H9 (cell line): Measurements from ENCODE around the gene ABCA13. TPM values are rescaled to one million over a fixed set of nuclear protein-coding genes. Genes with fewer than 3 reads are reported as not detected.
A peak's percentile ranks its signal among the peaks of the same experiment; 100 is the strongest.

Experiments
- DNase-seq: peaks from one replicate; pipeline ENCODE4 v3.0.0-alpha.2; 2017
- H2AFZ ChIP-seq: one replicate; pipeline ENCODE4 v1.6.1; 2013; ENCODE audit warnings: mild to moderate bottlenecking, low read length, control low read depth, moderate library complexity
- H2AK5ac ChIP-seq: 2 replicates; pipeline ENCODE4 v1.6.1; 2013; ENCODE audit warnings: low read length, control low read depth, mixed read lengths; ENCODE audit not compliant: insufficient read length
- H2BK120ac ChIP-seq: one replicate; pipeline ENCODE4 v1.6.1; 2013; ENCODE audit warnings: low read depth, mild to moderate bottlenecking, low read length, control low read depth, inconsistent platforms; ENCODE audit not compliant: poor library complexity, severe bottlenecking
- H2BK12ac ChIP-seq: 2 replicates; pipeline ENCODE4 v1.6.1; 2013; ENCODE audit warnings: low read length, control low read depth, mixed read lengths, low read depth; ENCODE audit not compliant: insufficient read length
- H2BK15ac ChIP-seq: 2 replicates; pipeline ENCODE4 v1.6.1; 2013; ENCODE audit warnings: low read depth, low read length, control low read depth
- H2BK20ac ChIP-seq: one replicate; pipeline ENCODE4 v1.6.1; 2013; ENCODE audit warnings: low read depth, mild to moderate bottlenecking, low read length, control low read depth, inconsistent platforms; ENCODE audit not compliant: poor library complexity, severe bottlenecking
- H2BK5ac ChIP-seq: 2 replicates; pipeline ENCODE4 v1.6.1; 2013; ENCODE audit warnings: low read length, control low read depth, mixed read lengths; ENCODE audit not compliant: insufficient read length
- H3K14ac ChIP-seq: 2 replicates; pipeline ENCODE4 v1.6.1; 2013; ENCODE audit warnings: low read length, control low read depth; ENCODE audit not compliant: insufficient read depth
- H3K18ac ChIP-seq: 2 replicates; pipeline ENCODE4 v1.6.1; 2013; ENCODE audit warnings: low read depth, mild to moderate bottlenecking, mixed read lengths, low read length, control low read depth; ENCODE audit not compliant: insufficient read length
- H3K23ac ChIP-seq: 2 replicates; pipeline ENCODE4 v1.6.1; 2013; ENCODE audit warnings: low read length, control low read depth, mixed read lengths, low read depth; ENCODE audit not compliant: insufficient read length
- H3K23me2 ChIP-seq: 2 replicates; pipeline ENCODE4 v1.6.1; 2013; ENCODE audit warnings: low read depth, mild to moderate bottlenecking, mixed read lengths, low read length, control low read depth; ENCODE audit not compliant: insufficient read length, poor library complexity, severe bottlenecking
- H3K27ac ChIP-seq: 2 replicates; pipeline ENCODE4 v1.5.1; 2013; ENCODE audit warnings: low read length, control low read depth, mixed read lengths, low read depth; ENCODE audit not compliant: insufficient read length
- H3K27me3 ChIP-seq: 2 replicates; pipeline ENCODE4 v1.6.1; 2013; ENCODE audit warnings: low read length, control low read depth, inconsistent platforms; ENCODE audit not compliant: insufficient read depth
- H3K4ac ChIP-seq: 2 replicates; pipeline ENCODE4 v1.6.1; 2013; ENCODE audit warnings: low read depth, mild to moderate bottlenecking, control low read depth, inconsistent platforms, low read length, moderate library complexity
- H3K4me1 ChIP-seq: 2 replicates; pipeline ENCODE4 v1.6.1; 2013; ENCODE audit warnings: low read length, control low read depth, inconsistent platforms; ENCODE audit not compliant: insufficient read depth
- H3K4me2 ChIP-seq: 2 replicates; pipeline ENCODE4 v1.6.1; 2013; ENCODE audit warnings: low read length, control low read depth, mixed read lengths; ENCODE audit not compliant: insufficient read length, insufficient read depth
- H3K56ac ChIP-seq: 2 replicates; pipeline ENCODE4 v1.6.1; 2013; ENCODE audit warnings: low read depth, mild to moderate bottlenecking, mixed read lengths, low read length, control low read depth; ENCODE audit not compliant: insufficient read length
- H3K79me1 ChIP-seq: 2 replicates; pipeline ENCODE4 v1.6.1; 2013; ENCODE audit warnings: low read depth, mild to moderate bottlenecking, moderate library complexity, low read length, control low read depth, inconsistent platforms; ENCODE audit not compliant: insufficient read depth, poor library complexity, severe bottlenecking
- H3K79me2 ChIP-seq: 2 replicates; pipeline ENCODE4 v1.6.1; 2013; ENCODE audit warnings: low read length, control low read depth, inconsistent platforms; ENCODE audit not compliant: insufficient read depth
- H3K9ac ChIP-seq: 2 replicates; pipeline ENCODE4 v1.6.1; 2013; ENCODE audit warnings: low read length, control low read depth, mixed read lengths; ENCODE audit not compliant: insufficient read length; ENCODE audit errors: extremely low read depth
- H3K9me3 ChIP-seq: one replicate; pipeline ENCODE4 v1.6.1; 2013; ENCODE audit warnings: low read depth, low read length, inconsistent platforms; ENCODE audit not compliant: control insufficient read depth
- H3T11ph ChIP-seq: one replicate; pipeline ENCODE4 v1.6.1; 2013; ENCODE audit warnings: mild to moderate bottlenecking, low read length, control low read depth, inconsistent platforms
- H4K20me1 ChIP-seq: one replicate; pipeline ENCODE4 v1.6.1; 2013; ENCODE audit not compliant: control insufficient read depth, insufficient read length, insufficient read depth
- H4K5ac ChIP-seq: 2 replicates; pipeline ENCODE4 v1.6.1; 2013; ENCODE audit warnings: low read depth, mild to moderate bottlenecking, mixed read lengths, low read length, control low read depth; ENCODE audit not compliant: insufficient read length
- H4K8ac ChIP-seq: replicated peaks from 2 replicates; pipeline ENCODE4 v1.6.1; 2013; ENCODE audit warnings: low read length, control low read depth, mixed read lengths, low read depth; ENCODE audit not compliant: insufficient read length
- H4K91ac ChIP-seq: 2 replicates; pipeline ENCODE4 v1.6.1; 2013; ENCODE audit warnings: low read depth, mild to moderate bottlenecking, moderate library complexity, mixed read lengths, low read length, control low read depth; ENCODE audit not compliant: insufficient read length
- H3K27ac Mint-ChIP-seq, 3 experiments: 2 replicates in 2 of 3; 3 replicates in 1 of 3; pipeline ENCODE4 v1.8.0; 2020 to 2021; ENCODE audit warnings: mixed read lengths in 3 of 3, mild to moderate bottlenecking in 1 of 3, moderate library complexity in 1 of 3
- H3K27me3 Mint-ChIP-seq: 2 replicates; pipeline ENCODE4 v1.8.0; 2021; ENCODE audit warnings: low read depth, mild to moderate bottlenecking, moderate library complexity, mixed read lengths
- H3K36me3 Mint-ChIP-seq, 3 experiments: 2 replicates in 2 of 3; 3 replicates in 1 of 3; pipeline ENCODE4 v1.8.0; 2020 to 2021; ENCODE audit warnings: low read depth in 3 of 3, mixed read lengths in 3 of 3; ENCODE audit not compliant: insufficient read depth in 1 of 3
- H3K4me1 Mint-ChIP-seq, 2 experiments: 2 replicates each; pipeline ENCODE4 v1.8.0; 2020; ENCODE audit warnings: mixed read lengths in 2 of 2
- H3K4me3 Mint-ChIP-seq, 2 experiments: 2 replicates in 1 of 2; 3 replicates in 1 of 2; pipeline ENCODE4 v1.8.0; 2020 to 2021; ENCODE audit warnings: mild to moderate bottlenecking in 2 of 2, mixed read lengths in 2 of 2, moderate library complexity in 1 of 2
- H3K9me3 Mint-ChIP-seq, 2 experiments: 2 replicates in 1 of 2; 3 replicates in 1 of 2; pipeline ENCODE4 v1.8.0; 2020; ENCODE audit warnings: mild to moderate bottlenecking in 2 of 2, mixed read lengths in 2 of 2, moderate library complexity in 1 of 2
- WGBS: extraction: QIAGEN DNeasy Blood & Tissue Kit; methylation state at CpG from one replicate; pipeline ENCODE4 v1.1.7; 2013; ENCODE audit warnings: missing lambda C conversion rate, low lambda C conversion rate, mixed read lengths; ENCODE audit not compliant: insufficient read length; ENCODE audit errors: extremely low coverage; 5-methylcytosine and 5-hydroxymethylcytosine counted together
- total RNA-seq: library from RNA; stranded (reverse); gene quantifications from 2 replicates; pipeline ENCODE4 v1.2.1, GENCODE V29; 2021
- TF ChIP-seq, protein P1 (sequence below): fragments of 200-600 bp; sonication (generic); conservative IDR thresholded peaks from 3 replicates; pipeline ENCODE4 v1.8.0; 2021; ENCODE audit warnings: antibody characterized with exemption, mild to moderate bottlenecking

ABCA13 gene
- total RNA-seq, 1 experiment from 2014 or later, result 0.11 TPM

GRCh38 chr7:48454750-48455192 lies 283.5 kb downstream of the ABCA13 start:
- no peak overlapping the region for H3K4me2 ChIP-seq
- H3K4ac ChIP-seq, result no peak overlapping the region
- no peaks in the 10 kb centered on the region for H4K20me1 ChIP-seq
- H3K27me3 ChIP-seq, result no peaks in the 10 kb centered on the region
- no peaks in the 10 kb centered on the region for H3K79me2 ChIP-seq
- Mint-ChIP-seq H3K27me3 (no peaks in the 10 kb centered on the region), H3K4me3 (no peak overlapping the region), H3K9me3 (no peaks in the 10 kb centered on the region), H3K27ac (no peak overlapping the region), H3K4me1 (no peaks in the 10 kb centered on the region), H3K36me3 (no peaks in the 10 kb centered on the region)
- H3K9ac ChIP-seq, result no peak overlapping the region
- no peaks in the 10 kb centered on the region for H3K23me2 ChIP-seq
- no peaks in the 10 kb centered on the region for H3K4me1 ChIP-seq
- no peak overlapping the region for H4K8ac ChIP-seq
- WGBS, result no CpG with 5 or more reads among the region's 38 CpGs
- no peak overlapping the region for H2BK15ac ChIP-seq
- TF ChIP-seq, protein P1, sequence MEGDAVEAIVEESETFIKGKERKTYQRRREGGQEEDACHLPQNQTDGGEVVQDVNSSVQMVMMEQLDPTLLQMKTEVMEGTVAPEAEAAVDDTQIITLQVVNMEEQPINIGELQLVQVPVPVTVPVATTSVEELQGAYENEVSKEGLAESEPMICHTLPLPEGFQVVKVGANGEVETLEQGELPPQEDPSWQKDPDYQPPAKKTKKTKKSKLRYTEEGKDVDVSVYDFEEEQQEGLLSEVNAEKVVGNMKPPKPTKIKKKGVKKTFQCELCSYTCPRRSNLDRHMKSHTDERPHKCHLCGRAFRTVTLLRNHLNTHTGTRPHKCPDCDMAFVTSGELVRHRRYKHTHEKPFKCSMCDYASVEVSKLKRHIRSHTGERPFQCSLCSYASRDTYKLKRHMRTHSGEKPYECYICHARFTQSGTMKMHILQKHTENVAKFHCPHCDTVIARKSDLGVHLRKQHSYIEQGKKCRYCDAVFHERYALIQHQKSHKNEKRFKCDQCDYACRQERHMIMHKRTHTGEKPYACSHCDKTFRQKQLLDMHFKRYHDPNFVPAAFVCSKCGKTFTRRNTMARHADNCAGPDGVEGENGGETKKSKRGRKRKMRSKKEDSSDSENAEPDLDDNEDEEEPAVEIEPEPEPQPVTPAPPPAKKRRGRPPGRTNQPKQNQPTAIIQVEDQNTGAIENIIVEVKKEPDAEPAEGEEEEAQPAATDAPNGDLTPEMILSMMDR, result peak; percentile 31; the same call in 2 of the 3 replicates
- no peaks in the 10 kb centered on the region for H3K9me3 ChIP-seq
- H2AK5ac ChIP-seq, result no peak overlapping the region
- no peaks in the 10 kb centered on the region for H3K79me1 ChIP-seq
- H2BK120ac ChIP-seq, result no peak overlapping the region
- no peak overlapping the region for H2BK12ac ChIP-seq
- peak; percentile 51 for DNase-seq
- H3K18ac ChIP-seq, result no peak overlapping the region
- H3T11ph ChIP-seq, result no peak overlapping the region
- H3K23ac ChIP-seq, result no peak overlapping the region
- no peak overlapping the region for H3K27ac ChIP-seq
- H2BK5ac ChIP-seq, result no peak overlapping the region
- H4K91ac ChIP-seq, result no peak overlapping the region
- H2AFZ ChIP-seq, result no peak overlapping the region
- no peak overlapping the region for H4K5ac ChIP-seq
- H3K14ac ChIP-seq, result no peak overlapping the region
- H3K56ac ChIP-seq, result no peak overlapping the region
- H2BK20ac ChIP-seq, result no peak overlapping the region
